Measurements from ENCODE around the gene ZNF385C.

The ZNF385C gene

DNA sequence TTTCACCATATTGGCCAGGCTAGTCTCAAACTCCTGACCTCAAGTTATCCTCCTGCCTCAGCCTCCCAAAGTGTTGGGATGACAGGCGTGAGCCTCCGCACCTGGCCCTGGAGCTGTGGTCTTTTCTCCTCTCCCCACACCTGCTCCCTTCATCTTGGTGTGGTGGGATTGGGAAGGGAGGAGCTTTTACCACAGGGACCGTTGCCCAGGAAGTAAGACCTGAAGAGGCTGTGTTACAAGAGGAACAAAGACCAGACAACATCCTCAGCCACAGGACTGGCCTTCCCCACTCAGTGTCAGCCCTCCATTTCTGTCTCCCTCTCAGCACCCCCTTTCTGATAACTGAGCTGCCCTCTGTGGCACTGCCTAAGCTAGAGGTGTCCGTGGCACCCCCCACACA lies 38.5 kb downstream of the ZNF385C start:
- no peak for DNase-seq (ENCODE audit: extremely low read depth, low read depth)
- TF ChIP-seq, protein P1, sequence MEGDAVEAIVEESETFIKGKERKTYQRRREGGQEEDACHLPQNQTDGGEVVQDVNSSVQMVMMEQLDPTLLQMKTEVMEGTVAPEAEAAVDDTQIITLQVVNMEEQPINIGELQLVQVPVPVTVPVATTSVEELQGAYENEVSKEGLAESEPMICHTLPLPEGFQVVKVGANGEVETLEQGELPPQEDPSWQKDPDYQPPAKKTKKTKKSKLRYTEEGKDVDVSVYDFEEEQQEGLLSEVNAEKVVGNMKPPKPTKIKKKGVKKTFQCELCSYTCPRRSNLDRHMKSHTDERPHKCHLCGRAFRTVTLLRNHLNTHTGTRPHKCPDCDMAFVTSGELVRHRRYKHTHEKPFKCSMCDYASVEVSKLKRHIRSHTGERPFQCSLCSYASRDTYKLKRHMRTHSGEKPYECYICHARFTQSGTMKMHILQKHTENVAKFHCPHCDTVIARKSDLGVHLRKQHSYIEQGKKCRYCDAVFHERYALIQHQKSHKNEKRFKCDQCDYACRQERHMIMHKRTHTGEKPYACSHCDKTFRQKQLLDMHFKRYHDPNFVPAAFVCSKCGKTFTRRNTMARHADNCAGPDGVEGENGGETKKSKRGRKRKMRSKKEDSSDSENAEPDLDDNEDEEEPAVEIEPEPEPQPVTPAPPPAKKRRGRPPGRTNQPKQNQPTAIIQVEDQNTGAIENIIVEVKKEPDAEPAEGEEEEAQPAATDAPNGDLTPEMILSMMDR (IDR thresholded peaks at IDR 0.05; ENCODE audit: low read depth, low read length): no peak

DNA sequence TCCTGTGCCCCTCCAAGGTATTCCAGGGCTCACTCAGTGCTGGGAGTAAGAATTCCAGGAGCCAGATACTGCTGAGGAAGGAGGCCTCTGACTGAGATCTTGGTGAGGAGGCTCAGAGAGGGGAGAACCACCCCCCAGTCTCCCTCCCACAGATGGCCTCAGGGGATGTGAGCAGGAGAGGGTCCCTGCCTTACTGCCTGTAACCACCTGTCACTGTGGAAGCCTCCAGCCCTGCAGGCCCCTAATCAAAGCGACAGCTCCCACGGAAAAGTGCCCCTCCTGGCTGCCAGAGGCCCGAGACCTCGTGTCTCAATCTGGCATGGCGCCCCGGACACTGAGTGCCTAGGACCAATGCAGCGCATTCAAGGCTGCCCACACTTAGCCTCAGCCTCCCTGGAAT lies 40.2 kb downstream of the ZNF385C start:
- no peak for DNase-seq (ENCODE audit: extremely low read depth, low read depth)
- TF ChIP-seq, protein P1 (IDR thresholded peaks at IDR 0.05; ENCODE audit: low read depth, low read length): no peak

DNA sequence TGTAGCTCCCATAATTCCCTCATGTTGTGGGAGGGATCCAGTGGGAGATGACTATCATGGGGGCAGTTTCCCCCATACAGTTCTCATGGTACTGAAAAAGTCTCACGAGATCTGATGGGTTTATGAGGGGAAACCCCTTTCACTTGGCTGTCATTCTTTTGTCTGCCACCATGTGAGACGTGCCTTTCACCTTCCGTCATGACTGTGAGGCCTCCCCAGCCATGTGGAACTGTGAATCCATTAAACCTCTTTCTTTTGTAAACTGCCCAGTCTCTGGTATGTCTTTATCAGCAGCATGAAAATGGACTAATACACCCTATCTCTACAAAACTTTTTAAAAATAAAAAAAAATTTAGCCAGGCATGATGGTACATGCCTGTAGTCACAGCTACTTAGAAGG lies 41.6 kb downstream of the ZNF385C start:
- TF ChIP-seq, protein P1 (IDR thresholded peaks at IDR 0.05; ENCODE audit: low read depth, low read length): no peak
- no peak for DNase-seq (ENCODE audit: extremely low read depth, low read depth)

DNA sequence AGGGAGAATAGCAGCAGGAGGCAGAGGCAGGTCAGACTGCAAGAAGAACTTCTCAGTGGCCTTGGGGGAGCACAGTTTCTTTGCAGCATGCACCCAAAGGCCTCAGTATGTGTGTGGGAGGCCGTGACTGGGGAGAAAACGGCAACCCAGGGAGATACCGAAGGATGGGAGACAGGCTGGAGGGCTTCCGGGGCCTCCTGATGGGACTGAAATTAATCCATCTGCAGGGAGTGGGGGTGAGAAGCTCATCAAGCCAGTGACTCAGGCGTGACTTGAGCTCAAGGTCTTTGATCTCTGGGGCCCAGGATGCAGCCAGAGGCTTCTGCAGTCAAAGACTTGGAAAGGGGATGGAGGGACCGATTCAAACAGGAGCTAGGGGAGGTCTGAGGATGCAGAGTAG lies 42.8 kb downstream of the ZNF385C start:
- TF ChIP-seq, protein P1 (IDR thresholded peaks at IDR 0.05; ENCODE audit: low read depth, low read length): no peak
- DNase-seq (ENCODE audit: extremely low read depth, low read depth): no peak

DNA sequence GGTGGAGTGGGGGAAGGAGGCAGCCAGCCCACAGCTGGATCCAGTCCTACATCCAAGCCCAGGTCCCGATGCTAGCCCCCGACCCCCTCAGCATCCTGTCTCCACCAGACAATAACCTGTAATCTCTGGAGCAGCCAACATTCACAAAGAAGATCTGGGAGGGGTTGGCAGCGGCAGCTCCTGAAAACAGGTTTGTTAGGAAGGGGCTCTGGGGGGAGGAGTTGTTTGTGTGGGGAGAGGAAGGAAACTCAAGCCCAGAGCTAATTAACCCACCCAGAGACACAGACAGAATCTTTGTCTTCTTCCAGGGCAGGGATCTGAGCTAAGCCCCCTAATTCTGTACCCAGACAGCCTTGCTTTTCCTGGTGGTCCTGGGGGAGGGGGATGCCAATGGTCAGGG lies 43.2 kb downstream of the ZNF385C start:
- DNase-seq (ENCODE audit: extremely low read depth, low read depth): no peak
- TF ChIP-seq, protein P1 (IDR thresholded peaks at IDR 0.05; ENCODE audit: low read depth, low read length): no peak

DNA sequence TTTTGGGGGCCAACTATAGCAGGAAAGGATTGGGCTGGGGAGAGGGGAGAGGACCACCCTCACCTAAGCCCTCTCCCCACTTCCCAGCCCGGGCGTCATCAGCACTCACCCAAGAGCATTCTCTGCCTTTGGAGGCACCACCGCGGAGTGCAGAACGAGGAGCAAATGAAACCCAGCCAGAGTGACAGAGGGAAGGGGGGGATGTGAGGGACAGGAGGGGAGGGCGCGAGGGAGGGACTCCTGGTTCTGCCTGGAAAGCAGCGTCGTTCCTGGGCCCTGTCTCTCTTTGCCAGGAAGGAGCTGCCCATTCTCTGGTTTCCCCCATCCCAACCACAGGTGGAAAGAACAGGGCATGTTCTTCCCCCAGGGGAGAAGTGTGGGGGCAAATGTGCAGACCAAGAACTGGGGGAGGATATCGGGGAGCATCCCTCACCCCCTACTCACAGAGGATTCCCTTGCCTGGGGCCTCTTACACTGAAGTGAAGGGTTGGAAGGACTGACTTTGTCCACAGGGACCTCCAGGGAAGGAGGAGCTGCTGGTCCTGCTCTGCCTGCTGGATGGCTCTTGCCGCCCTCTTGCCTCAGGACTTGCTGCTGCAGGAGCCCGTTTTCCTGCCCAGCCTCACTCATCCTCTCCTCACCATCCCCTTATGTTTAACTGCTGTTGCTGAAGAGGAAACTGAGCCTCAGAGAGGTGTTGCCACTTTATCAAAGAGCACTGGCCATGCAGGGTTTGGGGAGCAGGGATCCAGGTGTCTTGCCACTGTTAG lies 44.4 kb downstream of the ZNF385C start:
- no peak for DNase-seq (ENCODE audit: extremely low read depth, low read depth)
- TF ChIP-seq, protein P1 (IDR thresholded peaks at IDR 0.05; ENCODE audit: low read depth, low read length): no peak

DNA sequence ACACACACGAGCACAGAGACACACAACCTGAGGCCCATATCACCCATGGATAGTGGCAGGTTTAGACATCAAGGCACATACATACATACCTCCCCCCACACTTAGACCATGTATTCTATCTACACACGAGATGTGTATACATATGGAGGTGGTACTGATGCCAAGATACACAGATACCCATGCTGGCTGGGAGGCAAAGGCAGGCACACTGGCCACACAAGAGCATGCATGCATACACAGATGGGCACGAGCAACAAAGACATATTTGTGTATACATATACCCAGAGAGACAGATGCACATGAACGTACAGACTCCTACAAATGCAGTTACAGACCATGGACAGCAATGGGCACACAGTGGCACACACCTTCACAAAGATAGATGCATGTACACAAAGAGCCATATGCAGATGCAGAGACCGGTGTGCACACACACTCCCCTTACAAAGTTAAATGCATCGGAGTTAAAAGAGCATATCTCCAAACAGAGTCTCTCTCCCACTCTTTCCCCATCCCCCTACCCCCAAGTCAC lies 45.9 kb downstream of the ZNF385C start:
- DNase-seq (ENCODE audit: extremely low read depth, low read depth): no peak
- TF ChIP-seq, protein P1 (IDR thresholded peaks at IDR 0.05; ENCODE audit: low read depth, low read length): no peak
